Caco-2 (cell line): ENCODE data around the gene FAM181A. TPM values are rescaled to one million over a fixed set of nuclear protein-coding genes. Genes with fewer than 3 reads are reported as not detected.

ENCODE experiments used
- BruUV-seq: library from RNA; stranded (reverse); fragments of 400-500 nt; replicated peaks from 2 replicates; lab custom pipeline; 2021; lab: Mats Ljungman, UMichigan
- CTCF ChIA-PET: fragments of 300-600 bp; sonication (Branson Sonifier 250); formaldehyde crosslinking; loops from one replicate; lab custom pipeline; 2022; ENCODE audit warnings: antibody characterized with exemption; lab: Charles Lee
- POLR2A ChIA-PET: fragments of 300-600 bp; sonication (Branson Sonifier 250); formaldehyde crosslinking; loops from one replicate; lab custom pipeline; 2022; ENCODE audit warnings: antibody characterized with exemption; lab: Charles Lee
- DNase-seq, 2 experiments: peaks; one replicate each; pipeline versions ENCODE4 v3.0.0 to v3.0.0-alpha.2; 2020 to 2022
- H3K27me3 ChIP-seq: replicated peaks from 2 replicates; pipeline ENCODE4 v1.6.0; 2011; ENCODE audit warnings: low read length; ENCODE audit not compliant: control insufficient read depth, insufficient read depth
- H3K36me3 ChIP-seq: 2 replicates; pipeline ENCODE4 v1.5.1; 2011; ENCODE audit warnings: low read length; ENCODE audit not compliant: control insufficient read depth, insufficient read depth
- H3K4me1 ChIP-seq: fragments of 250-450 bp; sonication (Bioruptor Pico); 2 replicates; pipeline ENCODE4 v1.5.1; 2020; ENCODE audit warnings: mild to moderate bottlenecking
- H3K4me3 ChIP-seq: 2 replicates; pipeline ENCODE4 v1.5.1; 2011; ENCODE audit warnings: low read depth, mild to moderate bottlenecking, control low read depth, low read length
- H3K9me3 ChIP-seq: fragments of 250-450 bp; sonication (Bioruptor Pico); 2 replicates; pipeline ENCODE4 v1.5.1; 2020; ENCODE audit warnings: mild to moderate bottlenecking, moderate library complexity
- H3K27ac Mint-ChIP-seq: one replicate; pipeline ENCODE4 v1.8.0; 2022; ENCODE audit warnings: mixed read lengths; ENCODE audit not compliant: unreplicated experiment
- H3K27me3 Mint-ChIP-seq: one replicate; pipeline ENCODE4 v1.8.0; 2022; ENCODE audit warnings: mixed read lengths; ENCODE audit not compliant: insufficient read depth, unreplicated experiment
- H3K36me3 Mint-ChIP-seq: one replicate; pipeline ENCODE4 v1.8.0; 2022; ENCODE audit warnings: mild to moderate bottlenecking, mixed read lengths; ENCODE audit not compliant: insufficient read depth, unreplicated experiment
- H3K4me1 Mint-ChIP-seq: one replicate; pipeline ENCODE4 v1.8.0; 2022; ENCODE audit warnings: low read depth, mixed read lengths; ENCODE audit not compliant: unreplicated experiment
- H3K4me3 Mint-ChIP-seq: one replicate; pipeline ENCODE4 v1.8.0; 2022; ENCODE audit warnings: mild to moderate bottlenecking, moderate library complexity, mixed read lengths; ENCODE audit not compliant: unreplicated experiment
- H3K9me3 Mint-ChIP-seq: one replicate; pipeline ENCODE4 v1.8.0; 2022; ENCODE audit warnings: mixed read lengths; ENCODE audit not compliant: unreplicated experiment
- intact Hi-C: fragments of 100-400 bp; cut with micrococcal nuclease; formaldehyde crosslinking; loops from one replicate; pipeline ENCODE4 v1.10.0; 2022; ENCODE audit not compliant: unreplicated experiment
- total RNA-seq: library from RNA; stranded (reverse); gene quantifications from 2 replicates; pipeline ENCODE4 v1.2.3, GENCODE V29; 2022
- TF ChIP-seq, protein P1 (sequence below), 2 experiments: fragments of 200-600 bp in 1 of 2; IDR thresholded peaks; 1 replicate in 1 of 2; 2 replicates in 1 of 2; pipeline versions ENCODE4 v1.5.1 to v1.8.0; 2011 to 2022; ENCODE audit warnings: antibody characterized with exemption in 1 of 2, control low read depth in 1 of 2, inconsistent platforms in 1 of 2, low read depth in 1 of 2, low read length in 1 of 2, mild to moderate bottlenecking in 1 of 2, moderate library complexity in 1 of 2; ENCODE audit not compliant: insufficient read depth in 1 of 2, severe bottlenecking in 1 of 2, unreplicated experiment in 1 of 2

Gene FAM181A
- total RNA-seq, 1 experiment from 2014 or later: not detected

DNA sequence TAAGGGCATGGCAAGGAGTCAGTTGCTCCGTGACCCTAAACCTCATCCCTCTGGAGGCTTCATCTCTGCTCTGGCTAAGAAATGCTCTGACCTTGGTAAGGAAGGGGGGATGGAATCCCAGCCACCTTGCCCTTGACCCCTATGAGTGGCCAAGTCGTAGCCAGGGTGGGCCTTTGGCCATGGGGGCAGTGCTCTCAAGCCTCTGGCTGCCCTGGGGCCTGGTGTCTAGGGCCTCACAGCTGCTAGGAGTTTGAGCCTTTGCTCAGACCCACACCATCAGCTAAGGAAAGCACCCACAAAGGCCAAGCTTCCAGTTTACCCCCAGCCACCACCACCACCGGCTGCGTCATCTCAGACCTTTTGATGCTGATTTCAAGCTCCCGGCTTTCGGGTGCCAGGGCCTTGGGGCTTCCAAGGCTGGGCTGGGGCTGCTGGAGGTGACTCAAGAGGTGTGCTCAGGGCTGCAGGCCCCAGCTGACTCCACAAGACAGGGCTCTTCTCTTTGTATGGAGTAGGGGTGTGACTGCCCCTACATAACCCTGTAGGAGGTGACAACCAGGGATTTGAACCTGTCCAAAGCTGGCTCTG lies 45.6 kb downstream of the FAM181A start:
- no peak for DNase-seq
- ChIA-PET CTCF (no interaction called here), POLR2A (no interaction called here)
- Mint-ChIP-seq H3K4me3 (no peak overlapping the region), H3K27ac (no peak overlapping the region), H3K9me3 (no peaks in the 10 kb centered on the region), H3K27me3 (no peaks in the 10 kb centered on the region), H3K36me3 (no peaks in the 10 kb centered on the region), H3K4me1 (no peaks in the 10 kb centered on the region)
- H3K9me3 ChIP-seq: no peaks in the 10 kb centered on the region
- H3K4me1 ChIP-seq: no peaks in the 10 kb centered on the region
- no peaks in the 10 kb centered on the region for H3K27me3 ChIP-seq
- H3K36me3 ChIP-seq: no peaks in the 10 kb centered on the region
- TF ChIP-seq, protein P1, sequence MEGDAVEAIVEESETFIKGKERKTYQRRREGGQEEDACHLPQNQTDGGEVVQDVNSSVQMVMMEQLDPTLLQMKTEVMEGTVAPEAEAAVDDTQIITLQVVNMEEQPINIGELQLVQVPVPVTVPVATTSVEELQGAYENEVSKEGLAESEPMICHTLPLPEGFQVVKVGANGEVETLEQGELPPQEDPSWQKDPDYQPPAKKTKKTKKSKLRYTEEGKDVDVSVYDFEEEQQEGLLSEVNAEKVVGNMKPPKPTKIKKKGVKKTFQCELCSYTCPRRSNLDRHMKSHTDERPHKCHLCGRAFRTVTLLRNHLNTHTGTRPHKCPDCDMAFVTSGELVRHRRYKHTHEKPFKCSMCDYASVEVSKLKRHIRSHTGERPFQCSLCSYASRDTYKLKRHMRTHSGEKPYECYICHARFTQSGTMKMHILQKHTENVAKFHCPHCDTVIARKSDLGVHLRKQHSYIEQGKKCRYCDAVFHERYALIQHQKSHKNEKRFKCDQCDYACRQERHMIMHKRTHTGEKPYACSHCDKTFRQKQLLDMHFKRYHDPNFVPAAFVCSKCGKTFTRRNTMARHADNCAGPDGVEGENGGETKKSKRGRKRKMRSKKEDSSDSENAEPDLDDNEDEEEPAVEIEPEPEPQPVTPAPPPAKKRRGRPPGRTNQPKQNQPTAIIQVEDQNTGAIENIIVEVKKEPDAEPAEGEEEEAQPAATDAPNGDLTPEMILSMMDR (IDR thresholded peaks at IDR 0.05; ENCODE audit: insufficient read depth in 1 of 2, low read depth in 1 of 2, low read length in 1 of 2, severe bottlenecking in 1 of 2, unreplicated experiment in 1 of 2): no peak
- intact Hi-C loops: no loop called here
- no TSS peak for BruUV-seq
- no peak overlapping the region for H3K4me3 ChIP-seq

DNA sequence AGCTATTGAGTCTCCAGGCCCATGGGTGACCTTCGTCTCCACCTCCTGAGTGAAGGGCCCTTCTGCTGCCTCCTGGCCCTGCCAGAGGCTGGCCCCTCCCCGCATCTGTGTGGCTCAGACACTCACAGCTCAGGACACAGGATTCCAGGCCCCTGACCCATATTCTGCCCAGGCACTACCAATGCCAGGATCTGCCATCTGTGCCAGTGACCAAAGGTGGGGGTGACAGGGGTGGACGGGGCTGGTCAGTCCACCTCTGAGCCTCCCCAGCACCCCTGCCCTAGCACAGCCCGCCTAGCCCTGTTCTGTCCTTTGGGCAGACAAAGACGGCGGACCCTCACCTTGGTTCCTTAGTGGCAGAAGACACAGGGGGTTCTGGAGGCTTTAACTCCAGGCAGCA lies 46.5 kb downstream of the FAM181A start:
- H3K36me3 ChIP-seq: no peaks in the 10 kb centered on the region
- TF ChIP-seq, protein P1 (IDR thresholded peaks at IDR 0.05; ENCODE audit: insufficient read depth in 1 of 2, low read depth in 1 of 2, low read length in 1 of 2, severe bottlenecking in 1 of 2, unreplicated experiment in 1 of 2): no peak
- intact Hi-C loops: no loop called here
- no peak overlapping the region for H3K27ac Mint-ChIP-seq
- no peak overlapping the region for H3K4me3 ChIP-seq
- no peaks in the 10 kb centered on the region for H3K27me3 Mint-ChIP-seq
- no peaks in the 10 kb centered on the region for H3K9me3 Mint-ChIP-seq
- H3K9me3 ChIP-seq: no peaks in the 10 kb centered on the region
- no peaks in the 10 kb centered on the region for H3K36me3 Mint-ChIP-seq
- ChIA-PET POLR2A (no interaction called here), CTCF (no interaction called here)
- no peaks in the 10 kb centered on the region for H3K4me1 Mint-ChIP-seq
- H3K4me3 Mint-ChIP-seq: no peak overlapping the region
- BruUV-seq: no TSS peak
- H3K27me3 ChIP-seq: no peaks in the 10 kb centered on the region
- H3K4me1 ChIP-seq: no peaks in the 10 kb centered on the region
- no peak for DNase-seq

DNA sequence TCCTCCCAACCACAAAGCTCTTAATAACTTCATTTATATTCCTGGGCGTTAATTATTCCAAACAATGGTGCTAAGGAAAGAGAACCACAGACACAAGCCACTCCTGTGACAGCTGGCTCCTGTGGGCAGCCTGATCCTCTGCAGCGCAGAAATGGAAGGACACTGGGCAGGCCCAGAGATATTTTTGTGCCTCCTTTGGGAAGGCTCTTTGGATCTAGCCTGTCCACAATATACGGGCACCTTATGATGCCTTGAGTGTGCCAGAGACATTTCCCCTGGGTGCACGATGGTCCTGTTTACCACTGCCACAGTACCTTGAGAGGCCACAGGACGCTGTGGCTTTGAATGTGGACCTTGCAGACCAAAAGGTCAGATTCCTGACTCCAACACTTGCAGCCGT lies 47.2 kb downstream of the FAM181A start:
- no peak for DNase-seq
- ChIA-PET CTCF (no interaction called here), POLR2A (no interaction called here)
- Mint-ChIP-seq H3K9me3 (no peaks in the 10 kb centered on the region), H3K36me3 (no peaks in the 10 kb centered on the region), H3K4me1 (no peaks in the 10 kb centered on the region), H3K4me3 (no peak overlapping the region), H3K27me3 (no peaks in the 10 kb centered on the region), H3K27ac (no peak overlapping the region)
- Histone ChIP-seq H3K36me3 (no peaks in the 10 kb centered on the region), H3K27me3 (no peaks in the 10 kb centered on the region), H3K4me1 (no peaks in the 10 kb centered on the region), H3K4me3 (no peak overlapping the region), H3K9me3 (no peaks in the 10 kb centered on the region)
- BruUV-seq: no TSS peak
- TF ChIP-seq, protein P1 (IDR thresholded peaks at IDR 0.05; ENCODE audit: insufficient read depth in 1 of 2, low read depth in 1 of 2, low read length in 1 of 2, severe bottlenecking in 1 of 2, unreplicated experiment in 1 of 2): no peak
- intact Hi-C loops: no loop called here
